HL-60 (cell line): Measurements from ENCODE around the gene MCHR1.
A peak's percentile ranks its signal among the peaks of the same experiment; 100 is the strongest.

Source experiments
- DNase-seq, 2 experiments: peaks; one replicate each; pipeline ENCODE4 v3.0.0-alpha.2; 2010 to 2020; ENCODE audit warnings: low read depth in 1 of 2, low spot score in 1 of 2
- H3K27ac ChIP-seq: fragments of 250-450 bp; sonication (Bioruptor Pico); replicated peaks from 2 replicates; pipeline ENCODE4 v1.5.1; 2020; ENCODE audit warnings: mild to moderate bottlenecking, moderate library complexity
- H3K27me3 ChIP-seq: fragments of 250-450 bp; sonication (Bioruptor Pico); 2 replicates; pipeline ENCODE4 v1.5.1; 2021; ENCODE audit warnings: mild to moderate bottlenecking, moderate library complexity; ENCODE audit not compliant: insufficient read depth, poor library complexity, severe bottlenecking
- H3K4me3 ChIP-seq: replicated peaks from 2 replicates; pipeline ENCODE4 v1.5.1; 2011; ENCODE audit warnings: mild to moderate bottlenecking, control low read depth, low read length; ENCODE audit not compliant: insufficient read depth
- GABPA ChIP-seq: IDR thresholded peaks from 2 replicates; pipeline ENCODE4 v1.6.1; 2012; ENCODE audit warnings: low read depth
- POLR2AphosphoS5 ChIP-seq: IDR thresholded peaks from 2 replicates; pipeline ENCODE4 v1.6.1; 2012; ENCODE audit warnings: low read depth
- SPI1 ChIP-seq: IDR thresholded peaks from 2 replicates; pipeline ENCODE4 v1.6.1; 2012; ENCODE audit warnings: low read depth, mild to moderate bottlenecking, borderline replicate concordance
- TF ChIP-seq, protein P1 (sequence below): IDR thresholded peaks from one replicate; pipeline ENCODE4 v1.5.1; 2011; ENCODE audit warnings: low read length, control low read depth, inconsistent platforms; ENCODE audit not compliant: insufficient read depth
- TF ChIP-seq, protein P2 (sequence below): IDR thresholded peaks from 2 replicates; pipeline ENCODE4 v1.6.1; 2012; ENCODE audit warnings: low read depth; ENCODE audit not compliant: insufficient replicate concordance

Gene MCHR1

GRCh38 chr22:40634119-40634903, 45.0 kb upstream of the MCHR1 start:
- Histone ChIP-seq H3K4me3 (no peak overlapping the region), H3K27ac (no peak overlapping the region), H3K27me3 (no peaks in the 10 kb centered on the region)
- no peak for TF ChIP-seq GABPA
- TF ChIP-seq, protein P1, sequence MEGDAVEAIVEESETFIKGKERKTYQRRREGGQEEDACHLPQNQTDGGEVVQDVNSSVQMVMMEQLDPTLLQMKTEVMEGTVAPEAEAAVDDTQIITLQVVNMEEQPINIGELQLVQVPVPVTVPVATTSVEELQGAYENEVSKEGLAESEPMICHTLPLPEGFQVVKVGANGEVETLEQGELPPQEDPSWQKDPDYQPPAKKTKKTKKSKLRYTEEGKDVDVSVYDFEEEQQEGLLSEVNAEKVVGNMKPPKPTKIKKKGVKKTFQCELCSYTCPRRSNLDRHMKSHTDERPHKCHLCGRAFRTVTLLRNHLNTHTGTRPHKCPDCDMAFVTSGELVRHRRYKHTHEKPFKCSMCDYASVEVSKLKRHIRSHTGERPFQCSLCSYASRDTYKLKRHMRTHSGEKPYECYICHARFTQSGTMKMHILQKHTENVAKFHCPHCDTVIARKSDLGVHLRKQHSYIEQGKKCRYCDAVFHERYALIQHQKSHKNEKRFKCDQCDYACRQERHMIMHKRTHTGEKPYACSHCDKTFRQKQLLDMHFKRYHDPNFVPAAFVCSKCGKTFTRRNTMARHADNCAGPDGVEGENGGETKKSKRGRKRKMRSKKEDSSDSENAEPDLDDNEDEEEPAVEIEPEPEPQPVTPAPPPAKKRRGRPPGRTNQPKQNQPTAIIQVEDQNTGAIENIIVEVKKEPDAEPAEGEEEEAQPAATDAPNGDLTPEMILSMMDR: no peak
- TF ChIP-seq, protein P2, sequence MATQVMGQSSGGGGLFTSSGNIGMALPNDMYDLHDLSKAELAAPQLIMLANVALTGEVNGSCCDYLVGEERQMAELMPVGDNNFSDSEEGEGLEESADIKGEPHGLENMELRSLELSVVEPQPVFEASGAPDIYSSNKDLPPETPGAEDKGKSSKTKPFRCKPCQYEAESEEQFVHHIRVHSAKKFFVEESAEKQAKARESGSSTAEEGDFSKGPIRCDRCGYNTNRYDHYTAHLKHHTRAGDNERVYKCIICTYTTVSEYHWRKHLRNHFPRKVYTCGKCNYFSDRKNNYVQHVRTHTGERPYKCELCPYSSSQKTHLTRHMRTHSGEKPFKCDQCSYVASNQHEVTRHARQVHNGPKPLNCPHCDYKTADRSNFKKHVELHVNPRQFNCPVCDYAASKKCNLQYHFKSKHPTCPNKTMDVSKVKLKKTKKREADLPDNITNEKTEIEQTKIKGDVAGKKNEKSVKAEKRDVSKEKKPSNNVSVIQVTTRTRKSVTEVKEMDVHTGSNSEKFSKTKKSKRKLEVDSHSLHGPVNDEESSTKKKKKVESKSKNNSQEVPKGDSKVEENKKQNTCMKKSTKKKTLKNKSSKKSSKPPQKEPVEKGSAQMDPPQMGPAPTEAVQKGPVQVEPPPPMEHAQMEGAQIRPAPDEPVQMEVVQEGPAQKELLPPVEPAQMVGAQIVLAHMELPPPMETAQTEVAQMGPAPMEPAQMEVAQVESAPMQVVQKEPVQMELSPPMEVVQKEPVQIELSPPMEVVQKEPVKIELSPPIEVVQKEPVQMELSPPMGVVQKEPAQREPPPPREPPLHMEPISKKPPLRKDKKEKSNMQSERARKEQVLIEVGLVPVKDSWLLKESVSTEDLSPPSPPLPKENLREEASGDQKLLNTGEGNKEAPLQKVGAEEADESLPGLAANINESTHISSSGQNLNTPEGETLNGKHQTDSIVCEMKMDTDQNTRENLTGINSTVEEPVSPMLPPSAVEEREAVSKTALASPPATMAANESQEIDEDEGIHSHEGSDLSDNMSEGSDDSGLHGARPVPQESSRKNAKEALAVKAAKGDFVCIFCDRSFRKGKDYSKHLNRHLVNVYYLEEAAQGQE: no peak
- TF ChIP-seq POLR2AphosphoS5: no peak
- DNase-seq: no peak

- TF ChIP-seq SPI1 (no peak), POLR2AphosphoS5 (no peak), GABPA (no peak)
- TF ChIP-seq, protein P2: no peak
- TF ChIP-seq, protein P1: no peak
- Histone ChIP-seq H3K27ac (no peak overlapping the region), H3K27me3 (no peaks in the 10 kb centered on the region), H3K4me3 (peak overlapping the region; percentile 95)
- no peak for DNase-seq
Measured at GRCh38 chr22:40635043-40635939, 44.0 kb upstream of the MCHR1 start.

- H3K27me3 ChIP-seq: no peaks in the 10 kb centered on the region
- H3K4me3 ChIP-seq: peak overlapping the region; percentile 95
- DNase-seq: no peak
- TF ChIP-seq SPI1 (no peak), POLR2AphosphoS5 (no peak), GABPA (no peak)
- TF ChIP-seq, protein P2: no peak
- TF ChIP-seq, protein P1: no peak
- peak overlapping the region; percentile 93 for H3K27ac ChIP-seq
Measured at GRCh38 chr22:40635940-40636379, 43.3 kb upstream of the MCHR1 start.
